H1 (cell line): ENCODE results near the gene MAML1. TPM values are rescaled to one million over a fixed set of nuclear protein-coding genes. Genes with fewer than 3 reads are reported as not detected.

Experiments
- CTCF ChIA-PET: fragments of 300-600 bp; sonication (Branson Sonifier 250); formaldehyde crosslinking; loops from one replicate; lab custom pipeline; 2021; ENCODE audit not compliant: partially characterized antibody; lab: Charles Lee
- POLR2A ChIA-PET: fragments of 300-600 bp; sonication (Branson Sonifier 250); formaldehyde crosslinking; loops from one replicate; lab custom pipeline; 2021; ENCODE audit warnings: inconsistent platforms; ENCODE audit not compliant: partially characterized antibody; lab: Charles Lee
- DNase-seq, 2 experiments: peaks; one replicate each; pipeline versions ENCODE4 v3.0.0 to v3.0.0-alpha.2; 2010 to 2022; ENCODE audit warnings: low spot score in 2 of 2, low read depth in 1 of 2, mixed read lengths in 1 of 2
- FAIRE-seq: peaks from 2 replicates; lab custom pipeline; 2011; peaks lifted over from hg19 to GRCh38; lab: Jason Lieb, UNC
- H2AFZ ChIP-seq: 2 replicates; pipeline ENCODE4 v1.8.1; 2012; ENCODE audit warnings: low read length, inconsistent platforms
- H2AK5ac ChIP-seq: 2 replicates; pipeline ENCODE4 v1.6.1; 2013; ENCODE audit warnings: low read depth, low read length
- H2BK120ac ChIP-seq: replicated peaks from 2 replicates; pipeline ENCODE3; 2013; ENCODE audit warnings: low read depth, low read length, inconsistent platforms
- H2BK12ac ChIP-seq: 2 replicates; pipeline ENCODE4 v1.6.1; 2013; ENCODE audit warnings: low read depth, low read length
- H2BK15ac ChIP-seq: 2 replicates; pipeline ENCODE4 v1.6.1; 2013; ENCODE audit warnings: low read length
- H2BK20ac ChIP-seq: 2 replicates; pipeline ENCODE4 v1.6.1; 2013; ENCODE audit warnings: low read length
- H2BK5ac ChIP-seq: 2 replicates; pipeline ENCODE4 v1.6.1; 2013; ENCODE audit warnings: low read depth, low read length
- H3K14ac ChIP-seq: 2 replicates; pipeline ENCODE4 v1.6.1; 2013; ENCODE audit warnings: inconsistent platforms; ENCODE audit not compliant: insufficient read length
- H3K18ac ChIP-seq: 2 replicates; pipeline ENCODE4 v1.6.1; 2013; ENCODE audit warnings: low read length; ENCODE audit errors: extremely low read depth
- H3K23ac ChIP-seq: 2 replicates; pipeline ENCODE4 v1.6.1; 2013; ENCODE audit warnings: inconsistent platforms; ENCODE audit not compliant: insufficient read length
- H3K23me2 ChIP-seq: 2 replicates; pipeline ENCODE4 v1.6.1; 2013; ENCODE audit warnings: low read depth, low read length
- H3K27ac ChIP-seq: 2 replicates; pipeline ENCODE4 v1.6.1; 2011; ENCODE audit warnings: low read depth, low read length, inconsistent platforms
- H3K27me3 ChIP-seq, 4 experiments: replicated peaks in 1 of 4; 1 replicate in 1 of 4; 2 replicates in 3 of 4; pipeline versions ENCODE4 v1.6.1 to v1.8.1; 2011 to 2013; ENCODE audit warnings: low read length in 3 of 4, mild to moderate bottlenecking in 3 of 4, inconsistent platforms in 2 of 4, mixed read lengths in 2 of 4, moderate library complexity in 1 of 4; ENCODE audit not compliant: control insufficient read depth in 3 of 4, insufficient read depth in 3 of 4; ENCODE audit errors: extremely low read depth in 1 of 4
- H3K36me3 ChIP-seq, 4 experiments: 2 replicates each; pipeline versions ENCODE4 v1.6.1 to v1.8.1; 2011 to 2013; ENCODE audit warnings: mild to moderate bottlenecking in 4 of 4, low read length in 3 of 4, moderate library complexity in 2 of 4, control low read depth in 1 of 4, inconsistent platforms in 1 of 4; ENCODE audit not compliant: insufficient read depth in 4 of 4, control insufficient read depth in 2 of 4
- H3K4ac ChIP-seq: replicated peaks from 2 replicates; pipeline ENCODE3; 2013; ENCODE audit warnings: low read length, low read depth, mixed read lengths, inconsistent platforms; ENCODE audit not compliant: insufficient read length
- H3K4me1 ChIP-seq, 4 experiments: replicated peaks in 1 of 4; 1 replicate in 1 of 4; 2 replicates in 3 of 4; pipeline versions ENCODE4 v1.6.1 to v1.8.1; 2011 to 2013; ENCODE audit warnings: low read length in 3 of 4, inconsistent platforms in 2 of 4, mixed read lengths in 1 of 4; ENCODE audit not compliant: insufficient read depth in 4 of 4, control insufficient read depth in 3 of 4
- H3K4me2 ChIP-seq, 2 experiments: 2 replicates each; pipeline versions ENCODE4 v1.6.1 to v1.8.1; 2011 to 2013; ENCODE audit warnings: low read depth in 2 of 2, low read length in 2 of 2, control low read depth in 1 of 2, inconsistent platforms in 1 of 2, mild to moderate bottlenecking in 1 of 2; ENCODE audit not compliant: insufficient read depth in 1 of 2
- H3K4me3 ChIP-seq, 4 experiments: fragments of 200-600, 300-600 bp in 1 of 4; sonication (generic), shearing (Covaris generic), sonication (Bioruptor Twin) in 1 of 4; 2 replicates each; pipeline versions ENCODE4 v1.5.1 to v1.8.1; 2011 to 2016; ENCODE audit warnings: low read length in 4 of 4, low read depth in 3 of 4, control low read depth in 2 of 4, inconsistent platforms in 2 of 4, mild to moderate bottlenecking in 2 of 4, mixed read lengths in 1 of 4, moderate library complexity in 1 of 4; ENCODE audit not compliant: insufficient read depth in 2 of 4; ENCODE audit errors: extremely low read depth in 1 of 4
- H3K56ac ChIP-seq: replicated peaks from 2 replicates; pipeline ENCODE3; 2013; ENCODE audit warnings: low read depth, mild to moderate bottlenecking, mixed read lengths, low read length, inconsistent platforms; ENCODE audit not compliant: insufficient read length
- H3K79me1 ChIP-seq: 2 replicates; pipeline ENCODE4 v1.6.1; 2013; ENCODE audit warnings: low read depth, low read length, control low read depth
- H3K79me2 ChIP-seq, 2 experiments: 2 replicates each; pipeline versions ENCODE4 v1.6.1 to v1.8.1; 2012 to 2013; ENCODE audit warnings: low read length in 2 of 2, mild to moderate bottlenecking in 2 of 2, inconsistent platforms in 1 of 2; ENCODE audit not compliant: insufficient read depth in 2 of 2, control insufficient read depth in 1 of 2
- H3K9ac ChIP-seq, 4 experiments: replicated peaks in 1 of 4; 1 replicate in 1 of 4; 2 replicates in 3 of 4; pipeline versions ENCODE4 v1.6.1 to v1.8.1; 2011 to 2013; ENCODE audit warnings: low read depth in 3 of 4, low read length in 3 of 4, control low read depth in 2 of 4, mild to moderate bottlenecking in 2 of 4, moderate library complexity in 2 of 4, inconsistent platforms in 1 of 4; ENCODE audit errors: extremely low read depth in 1 of 4
- H3K9me3 ChIP-seq, 2 experiments: 2 replicates each; pipeline versions ENCODE4 v1.6.1 to v1.8.1; 2012 to 2013; ENCODE audit warnings: mild to moderate bottlenecking in 2 of 2, moderate library complexity in 2 of 2, control low read depth in 1 of 2, inconsistent platforms in 1 of 2, low read depth in 1 of 2, low read length in 1 of 2, mixed read lengths in 1 of 2; ENCODE audit not compliant: insufficient read depth in 2 of 2
- H4K20me1 ChIP-seq, 2 experiments: replicated peaks in 1 of 2; 2 replicates each; pipeline versions ENCODE3 to v1.8.1; 2011 to 2013; ENCODE audit warnings: inconsistent platforms in 2 of 2, low read length in 2 of 2, mild to moderate bottlenecking in 1 of 2; ENCODE audit not compliant: insufficient read depth in 2 of 2, control insufficient read depth in 1 of 2
- H4K5ac ChIP-seq: 2 replicates; pipeline ENCODE4 v1.6.1; 2013; ENCODE audit warnings: low read length, low read depth, mixed read lengths, inconsistent platforms; ENCODE audit not compliant: insufficient read length
- H4K8ac ChIP-seq: 2 replicates; pipeline ENCODE4 v1.8.0; 2013; ENCODE audit warnings: mild to moderate bottlenecking, moderate library complexity, low read length, inconsistent platforms; ENCODE audit not compliant: insufficient read depth; ENCODE audit errors: extremely low read depth
- H4K91ac ChIP-seq: replicated peaks from 2 replicates; pipeline ENCODE3; 2013; ENCODE audit warnings: low read length, mixed read lengths, inconsistent platforms; ENCODE audit not compliant: insufficient read length
- BCL11A ChIP-seq, 2 experiments: IDR thresholded peaks; one replicate each; pipeline ENCODE4 v1.6.1; 2011; ENCODE audit warnings: low read depth in 2 of 2, low read length in 2 of 2, mild to moderate bottlenecking in 2 of 2
- BRCA1 ChIP-seq: IDR thresholded peaks from 2 replicates; pipeline ENCODE4 v1.6.1; 2012; ENCODE audit warnings: low read depth, low read length, improper control_type of control experiment
- CHD1 ChIP-seq: IDR thresholded peaks from 2 replicates; pipeline ENCODE4 v1.6.1; 2012; ENCODE audit warnings: low read depth, low read length, improper control_type of control experiment
- EP300 ChIP-seq, 2 experiments: IDR thresholded peaks; 1 replicate in 1 of 2; 2 replicates in 1 of 2; pipeline ENCODE4 v1.6.1; 2011 to 2012; ENCODE audit warnings: low read depth in 2 of 2, low read length in 2 of 2, mild to moderate bottlenecking in 2 of 2, borderline replicate concordance in 1 of 2, inconsistent platforms in 1 of 2, moderate library complexity in 1 of 2
- FOSL1 ChIP-seq: IDR thresholded peaks from 2 replicates; pipeline ENCODE4 v1.6.1; 2011; ENCODE audit warnings: mild to moderate bottlenecking, low read depth, low read length, moderate library complexity; ENCODE audit not compliant: insufficient read depth
- GABPA ChIP-seq: IDR thresholded peaks from 2 replicates; pipeline ENCODE4 v1.6.1; 2011; ENCODE audit warnings: mild to moderate bottlenecking, low read length, moderate library complexity, borderline replicate concordance; ENCODE audit not compliant: insufficient read depth
- GTF2F1 ChIP-seq: IDR thresholded peaks from 2 replicates; pipeline ENCODE4 v1.6.1; 2012; ENCODE audit warnings: low read depth, low read length, improper control_type of control experiment, borderline replicate concordance
- NRF1 ChIP-seq: IDR thresholded peaks from 2 replicates; pipeline ENCODE4 v1.6.1; 2011; ENCODE audit warnings: mild to moderate bottlenecking, low read depth, low read length, improper control_type of control experiment
- SAP30 ChIP-seq: fragments of 300-600 bp; sonication (generic); IDR thresholded peaks from 2 replicates; pipeline ENCODE4 v1.7.1; 2012; ENCODE audit warnings: low read length, moderate library complexity, mild to moderate bottlenecking, inconsistent platforms; ENCODE audit not compliant: insufficient read depth, insufficient replicate concordance
- SIRT6 ChIP-seq: IDR thresholded peaks from one replicate; pipeline ENCODE4 v1.7.1; 2012; ENCODE audit warnings: low read length, inconsistent platforms
- SP2 ChIP-seq: IDR thresholded peaks from 2 replicates; pipeline ENCODE4 v1.6.1; 2012; ENCODE audit warnings: mild to moderate bottlenecking, low read length, inconsistent platforms
- TBP ChIP-seq: IDR thresholded peaks from 2 replicates; pipeline ENCODE4 v1.6.1; 2011; ENCODE audit warnings: low read depth, low read length, improper control_type of control experiment
- TEAD4 ChIP-seq: IDR thresholded peaks from 2 replicates; pipeline ENCODE4 v1.6.1; 2012; ENCODE audit warnings: low read depth, low read length, inconsistent platforms, mixed read lengths
- WGBS, 2 experiments: shearing (Covaris generic) in 1 of 2; methylation state at CpG; one replicate each; pipeline versions ENCODE4 v1.1.6 to v1.1.7; 2013 to 2015; ENCODE audit warnings: low lambda C conversion rate in 2 of 2, mixed read lengths in 2 of 2, inconsistent platforms in 1 of 2, low coverage in 1 of 2, missing lambda C conversion rate in 1 of 2; ENCODE audit not compliant: insufficient replicate concordance in 2 of 2, insufficient coverage in 1 of 2, insufficient read length in 1 of 2; ENCODE audit errors: extremely low coverage in 1 of 2, missing lambda C conversion rate in 1 of 2; 5-methylcytosine and 5-hydroxymethylcytosine counted together
- polyA plus RNA-seq, 7 experiments: library from polyadenylated mRNA; depleted of rRNA in 3 of 7; stranded (reverse) in 5 of 7; unstranded in 2 of 7; fragments of >200 nt in 5 of 7; fragments of 200-250 nt in 2 of 7; gene quantifications; 1 replicate in 5 of 7; 2 replicates in 1 of 7; 4 replicates in 1 of 7; pipeline versions ENCODE4 v1.2.1 to v1.2.3, GENCODE V29; 2011 to 2013; ENCODE audit warnings: missing spikeins in 2 of 7, mixed read lengths in 2 of 7
- total RNA-seq: library from RNA; stranded (reverse); fragmentation: NEBNext Ultra II Directional; extraction: Animal tissue kit (Norgen Biotek cat#: 25700); gene quantifications from 2 replicates; pipeline ENCODE4 v1.2.1, GENCODE V29; 2021

Gene MAML1
- total and polyA plus RNA-seq, 2 of the 8 experiments (the other 6 are each of a cell fraction or from before 2014, with no cell fraction given), result 17.1 to 41.9 TPM

GRCh38 chr5:179767496-179768100, 35.0 kb downstream of the MAML1 start:
- Histone ChIP-seq H2AFZ (no peak overlapping the region), H3K4me2 (no peak overlapping the region), H4K91ac (no peak overlapping the region), H3K79me1 (peaks cover 12% of the 10 kb centered on the region), H3K18ac (no peak overlapping the region), H4K8ac (no peak overlapping the region), H2BK20ac (no peak overlapping the region), H2BK120ac (no peak overlapping the region), H3K79me2 (peaks cover 0 to 46% of the 10 kb centered on the region in 2 experiments; a peak in 2 of 4 replicates), H3K4me1 (peaks cover 2 to 14% (median 3%) of the 10 kb centered on the region in 4 experiments), H3K27ac (no peak overlapping the region), H2AK5ac (no peak overlapping the region), H4K20me1 (peaks cover 14 to 21% of the 10 kb centered on the region in 2 experiments), H2BK15ac (no peak overlapping the region), H4K5ac (no peak overlapping the region), H3K36me3 (peaks cover 23 to 57% (median 40%) of the 10 kb centered on the region in 4 experiments), H3K4ac (no peak overlapping the region), H2BK5ac (no peak overlapping the region), H3K9me3 (no peaks in the 10 kb centered on the region), H3K23ac (no peak overlapping the region), H3K56ac (no peak overlapping the region), H3K9ac (no peak overlapping the region), H2BK12ac (no peak overlapping the region), H3K27me3 (no peaks in the 10 kb centered on the region), H3K14ac (no peak overlapping the region), H3K23me2 (no peaks in the 10 kb centered on the region), H3K4me3 (no peak overlapping the region)
- ChIA-PET POLR2A (interaction anchor here (1.6 to 2.5 kb wide), 4 partner anchors 10 to 149 kb away, joined by 3 to 10 read pairs (median 6); partner anchors contain the start of gene MAML1), CTCF (interaction anchor here (0.6 to 6.0 kb wide), 9 partner anchors 8 to 35 kb away, joined by 3 to 53 read pairs (median 5); no protein-coding TSS in a partner anchor)
- DNase-seq (no peak), FAIRE-seq (no peak)
- whole genome bisulfite sequencing, 2 experiments, result 92% methylated on average over 9 of the region's 9 CpGs; no CpG with 5 or more reads in 1 of the 2 experiments
- no peak for TF ChIP-seq GTF2F1
- TF ChIP-seq GABPA, result no peak
- TF ChIP-seq BRCA1, result no peak
- no peak for TF ChIP-seq SP2
- no peak for TF ChIP-seq SAP30
- TF ChIP-seq EP300 (IDR thresholded peaks at IDR 0.05; ENCODE audit: borderline replicate concordance in 1 of 2, low read depth in 2 of 2, low read length in 2 of 2), result no peak
- no peak for TF ChIP-seq FOSL1
- no peak for TF ChIP-seq BCL11A (IDR thresholded peaks at IDR 0.05; ENCODE audit: low read depth in 2 of 2, low read length in 2 of 2)
- TF ChIP-seq SIRT6, result no peak
- TF ChIP-seq NRF1, result no peak
- TF ChIP-seq TBP, result no peak
- no peak for TF ChIP-seq CHD1
- no peak for TF ChIP-seq TEAD4
